IMR-90 (cell line): ENCODE results near the gene ACY1. TPM values are rescaled to one million over a fixed set of nuclear protein-coding genes. Genes with fewer than 3 reads are reported as not detected.

Experiments used
- ATAC-seq: fragments of 200-7000 bp; cut with Tn5 transposase; 2 replicates; pipeline ENCODE4 v1.9.1; 2020; ENCODE audit warnings: low read depth, mild to moderate bottlenecking, moderate library complexity
- BruUV-seq: library from RNA; stranded (reverse); fragments of 400-500 nt; replicated peaks from 2 replicates; lab custom pipeline; 2021; lab: Mats Ljungman, UMichigan
- CTCF ChIA-PET: fragments of 300-600 bp; formaldehyde crosslinking; extraction: SDS; loops from one replicate; lab custom pipeline; 2021; ENCODE audit warnings: antibody characterized with exemption; lab: Yijun Ruan, JAX
- POLR2A ChIA-PET: fragments of 300-600 bp; sonication (Branson Sonifier 250); formaldehyde crosslinking; loops from one replicate; lab custom pipeline; 2022; ENCODE audit warnings: antibody characterized with exemption; ENCODE audit not compliant: unreplicated experiment; lab: Charles Lee
- DNase-seq: peaks from one replicate; pipeline ENCODE4 v3.0.0; 2013
- H2AFZ ChIP-seq: replicated peaks from 2 replicates; pipeline ENCODE3; 2013; ENCODE audit warnings: low read length, mild to moderate bottlenecking; ENCODE audit not compliant: poor library complexity
- H2AK5ac ChIP-seq: 2 replicates; pipeline ENCODE4 v1.6.1; 2013; ENCODE audit warnings: low read depth, low read length, inconsistent platforms
- H2AK9ac ChIP-seq: replicated peaks from 2 replicates; pipeline ENCODE3; 2013; ENCODE audit warnings: mild to moderate bottlenecking, low read depth, low read length, moderate library complexity; ENCODE audit not compliant: poor library complexity
- H2BK120ac ChIP-seq: 2 replicates; pipeline ENCODE4 v1.6.1; 2013; ENCODE audit warnings: low read depth, low read length, inconsistent platforms
- H2BK15ac ChIP-seq: 3 replicates; pipeline ENCODE4 v1.6.1; 2013; ENCODE audit warnings: low read depth, low read length, inconsistent platforms
- H2BK20ac ChIP-seq: 2 replicates; pipeline ENCODE4 v1.6.1; 2013; ENCODE audit warnings: low read depth, mild to moderate bottlenecking, inconsistent platforms, low read length, moderate library complexity
- H2BK5ac ChIP-seq: 2 replicates; pipeline ENCODE4 v1.6.1; 2013; ENCODE audit warnings: mild to moderate bottlenecking, low read depth, low read length, inconsistent platforms; ENCODE audit not compliant: poor library complexity, severe bottlenecking
- H3K14ac ChIP-seq: replicated peaks from 2 replicates; pipeline ENCODE4 v1.6.1; 2013; ENCODE audit warnings: low read depth, low read length, inconsistent platforms
- H3K18ac ChIP-seq: 2 replicates; pipeline ENCODE4 v1.6.1; 2013; ENCODE audit warnings: low read depth, low read length, control low read depth
- H3K23ac ChIP-seq: 2 replicates; pipeline ENCODE4 v1.6.1; 2013; ENCODE audit warnings: low read depth, low read length, inconsistent platforms
- H3K27ac ChIP-seq: 2 replicates; pipeline ENCODE4 v1.5.1; 2013; ENCODE audit warnings: mild to moderate bottlenecking, control low read depth, low read length; ENCODE audit not compliant: insufficient read depth
- H3K27me3 ChIP-seq: 2 replicates; pipeline ENCODE4 v1.6.1; 2013; ENCODE audit warnings: low read length; ENCODE audit not compliant: control insufficient read depth, insufficient read depth
- H3K36me3 ChIP-seq: 2 replicates; pipeline ENCODE4 v1.6.1; 2013; ENCODE audit warnings: low read length, mixed read lengths; ENCODE audit not compliant: control insufficient read depth, insufficient read depth
- H3K4ac ChIP-seq: 2 replicates; pipeline ENCODE4 v1.6.1; 2013; ENCODE audit warnings: low read depth, low read length, inconsistent platforms
- H3K4me1 ChIP-seq: 2 replicates; pipeline ENCODE4 v1.6.1; 2013; ENCODE audit warnings: low read length, mixed read lengths; ENCODE audit not compliant: control insufficient read depth, insufficient read depth
- H3K4me2 ChIP-seq: 2 replicates; pipeline ENCODE4 v1.6.1; 2013; ENCODE audit warnings: low read depth, mild to moderate bottlenecking, control low read depth, low read length, moderate library complexity
- H3K4me3 ChIP-seq: 2 replicates; pipeline ENCODE4 v1.5.1; 2013; ENCODE audit warnings: low read depth, mild to moderate bottlenecking, control low read depth, low read length, moderate library complexity; ENCODE audit not compliant: insufficient read depth
- H3K56ac ChIP-seq: 2 replicates; pipeline ENCODE4 v1.6.1; 2013; ENCODE audit warnings: low read length, inconsistent platforms; ENCODE audit not compliant: insufficient read depth; ENCODE audit errors: extremely low read depth
- H3K79me1 ChIP-seq, 2 experiments: 2 replicates each; pipeline ENCODE4 v1.6.1; 2013; ENCODE audit warnings: low read length in 2 of 2, inconsistent platforms in 1 of 2, low read depth in 1 of 2
- H3K9ac ChIP-seq: 2 replicates; pipeline ENCODE4 v1.6.1; 2013; ENCODE audit warnings: low read depth, low read length, control low read depth
- H3K9me1 ChIP-seq: 2 replicates; pipeline ENCODE4 v1.6.1; 2013; ENCODE audit warnings: low read length, inconsistent platforms; ENCODE audit not compliant: insufficient read depth
- H3K9me3 ChIP-seq: 2 replicates; pipeline ENCODE4 v1.6.1; 2013; ENCODE audit warnings: low read length; ENCODE audit not compliant: control insufficient read depth, insufficient read depth
- H4K20me1 ChIP-seq: 2 replicates; pipeline ENCODE4 v1.6.1; 2013; ENCODE audit warnings: low read length, inconsistent platforms; ENCODE audit not compliant: insufficient read depth
- H4K5ac ChIP-seq: 2 replicates; pipeline ENCODE4 v1.6.1; 2013; ENCODE audit warnings: mild to moderate bottlenecking, low read depth, low read length, control low read depth
- H4K8ac ChIP-seq, 2 experiments: 2 replicates each; pipeline ENCODE4 v1.6.1; 2013; ENCODE audit warnings: low read depth in 2 of 2, low read length in 2 of 2, control low read depth in 1 of 2, inconsistent platforms in 1 of 2
- H4K91ac ChIP-seq: 2 replicates; pipeline ENCODE4 v1.6.1; 2013; ENCODE audit warnings: low read depth, low read length, inconsistent platforms; ENCODE audit not compliant: insufficient read depth
- ELK1 ChIP-seq: fragments of 150-350 bp; IDR thresholded peaks from 2 replicates; pipeline ENCODE4 v1.6.1; 2016; ENCODE audit warnings: low read depth, mild to moderate bottlenecking, low read length, moderate library complexity, borderline replicate concordance
- MAZ ChIP-seq: IDR thresholded peaks from 2 replicates; pipeline ENCODE4 v1.6.1; 2012; ENCODE audit warnings: low read depth, mild to moderate bottlenecking, low read length, improper control_type of control experiment, moderate library complexity, borderline replicate concordance
- RAD21 ChIP-seq: IDR thresholded peaks from 2 replicates; pipeline ENCODE4 v1.6.1; 2012; ENCODE audit warnings: low read length, improper control_type of control experiment
- WGBS, 2 experiments: methylation state at CpG; one replicate each; pipeline versions ENCODE4 v1.1.5 to v1.1.7; 2013; ENCODE audit warnings: missing lambda C conversion rate in 2 of 2; ENCODE audit not compliant: insufficient read length in 1 of 2; ENCODE audit errors: extremely low coverage in 2 of 2; 5-methylcytosine and 5-hydroxymethylcytosine counted together
- dilution Hi-C: fragments of 300-500 bp; cut with HindIII; formaldehyde crosslinking; loops from one replicate; pipeline ENCODE4 v1.14.3; 2018; ENCODE audit warnings: low sequenced_read_pairs; ENCODE audit not compliant: unreplicated experiment
- in situ Hi-C: fragments of 300-500 bp; cut with MboI; formaldehyde crosslinking; loops from 3 replicates; pipeline ENCODE4 v1.14.3; 2019; ENCODE audit warnings: low sequenced_read_pairs, inconsistent platforms, mixed read lengths
- intact Hi-C: fragments of 100-400 bp; cut with micrococcal nuclease; formaldehyde crosslinking; loops from 2 replicates; pipeline ENCODE4 v1.10.0; 2022
- polyA plus RNA-seq, 3 experiments: library from polyadenylated mRNA; depleted of rRNA; stranded (reverse); fragments of >200 nt; gene quantifications; 2 replicates each; pipeline ENCODE4 v1.2.3, GENCODE V29; 2012; ENCODE audit warnings: low replicate concordance in 1 of 3
- total RNA-seq: library from RNA; depleted of rRNA; stranded (reverse); fragments of >200 nt; gene quantifications from 2 replicates; pipeline ENCODE4 v1.2.3, GENCODE V29; 2012

ACY1 gene
- total and polyA plus RNA-seq, 2 of the 4 experiments (the other 2 are of a cell fraction), result 22.0 to 47.1 TPM

GRCh38 chr3:52025453-52025852, 42.1 kb downstream of the ACY1 start:
- intact Hi-C loops, result no loop called here
- Histone ChIP-seq H3K9ac (no peak overlapping the region), H2BK5ac (no peak overlapping the region), H3K4ac (no peak overlapping the region), H3K4me1 (peaks cover 10% of the 10 kb centered on the region), H4K8ac (0 out of 4 replicates have a peak overlapping the region, but pooled peaks of 1 of the 2 experiments have one; percentile 10), H2BK20ac (no peak overlapping the region), H2AK5ac (no peak overlapping the region), H2AFZ (peak overlapping the region; percentile 59), H2BK15ac (no peak overlapping the region), H4K20me1 (no peaks in the 10 kb centered on the region), H2AK9ac (peak overlapping the region; percentile 60), H3K18ac (no peak overlapping the region), H3K56ac (no peak overlapping the region), H4K5ac (no peak overlapping the region), H4K91ac (no peak overlapping the region), H3K4me3 (no peak overlapping the region), H3K79me1 (no peaks in the 10 kb centered on the region), H3K27ac (no peak overlapping the region), H3K9me1 (0 out of 2 replicates have a peak, but pooled peaks cover 14% of the 10 kb centered on the region), H3K23ac (no peak overlapping the region), H3K9me3 (no peaks in the 10 kb centered on the region), H3K4me2 (no peak overlapping the region), H3K27me3 (no peaks in the 10 kb centered on the region; the same call in 1 of the 2 replicates), H3K36me3 (no peaks in the 10 kb centered on the region), H3K14ac (no peak overlapping the region), H2BK120ac (no peak overlapping the region)
- DNase-seq (no peak), ATAC-seq (no peak)
- TF ChIP-seq MAZ (no peak), ELK1 (no peak), RAD21 (no peak)
- in situ Hi-C loops, result no loop called here
- BruUV-seq, result no TSS peak
- POLR2A ChIA-PET, result no interaction called here
- dilution Hi-C loops, result no loop called here
- 73% methylated on average over 3 of the region's 7 CpGs; no CpG with 5 or more reads in 1 of the 2 experiments for WGBS, 2 experiments
- CTCF ChIA-PET, result interaction anchor here (1.0 kb wide), 1 partner anchor 11 kb away, joined by 3 read pairs; no protein-coding TSS in a partner anchor
